Measurements from ENCODE around the gene KCNQ4. TPM values are rescaled to one million over a fixed set of nuclear protein-coding genes. Genes with fewer than 3 reads are reported as not detected.
A peak's percentile ranks its signal among the peaks of the same experiment; 100 is the strongest.

The KCNQ4 gene
- total and polyA plus RNA-seq, 2 of the 8 experiments (the other 6 are each of a cell fraction or from before 2014, with no cell fraction given) = 2.2 to 3.9 TPM

DNA sequence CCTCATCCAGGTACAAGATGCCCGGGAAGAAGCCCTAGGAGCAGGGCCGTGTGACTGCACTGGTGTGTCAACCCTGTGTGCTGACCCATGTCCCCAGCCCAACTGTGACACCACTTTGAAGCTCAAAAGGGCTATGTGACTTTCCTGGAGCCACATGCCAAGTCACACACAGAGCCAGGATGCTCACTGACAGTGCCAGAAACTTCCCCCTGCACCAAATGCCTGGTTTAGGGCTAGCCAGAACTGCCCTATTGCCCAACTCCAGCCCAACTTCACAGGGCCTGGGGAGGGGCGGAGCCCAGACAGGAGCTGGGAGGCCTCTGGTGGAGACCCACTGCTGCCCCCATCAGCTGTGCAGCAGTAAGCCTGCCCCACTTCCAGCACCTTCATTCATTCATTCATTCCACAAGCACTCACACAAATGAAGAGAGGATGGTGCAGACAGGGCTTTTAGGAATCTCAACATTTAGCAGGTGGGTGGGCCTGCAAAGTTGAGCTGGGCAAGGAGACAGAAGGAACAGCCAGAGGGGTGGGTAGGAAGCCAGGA is 36.7 kb downstream of the KCNQ4 start:
- Histone ChIP-seq H3K9me3 (ENCODE audit: insufficient read depth in 2 of 2, low read depth in 1 of 2, low read length in 1 of 2) (no peaks in the 10 kb centered on the region), H2BK20ac (ENCODE audit: low read length) (no peak overlapping the region; the same call in 1 of the 2 replicates), H3K56ac (replicated peaks; ENCODE audit: insufficient read length, low read depth, low read length) (no peak overlapping the region), H4K20me1 (replicated peaks in 1 of 2; ENCODE audit: control insufficient read depth in 1 of 2, insufficient read depth in 2 of 2, low read length in 2 of 2) (no peaks in the 10 kb centered on the region), H3K27me3 (replicated peaks in 1 of 4; ENCODE audit: control insufficient read depth in 3 of 4, extremely low read depth in 1 of 4, insufficient read depth in 3 of 4, low read length in 3 of 4) (peaks cover 0 to 5% (median 2%) of the 10 kb centered on the region in 4 experiments; a peak in 3 of 7 replicates), H3K79me1 (ENCODE audit: low read depth, low read length) (no peaks in the 10 kb centered on the region), H2BK5ac (ENCODE audit: low read depth, low read length) (no peak overlapping the region), H3K27ac (ENCODE audit: low read depth, low read length) (no peak overlapping the region), H2AK5ac (ENCODE audit: low read depth, low read length) (no peak overlapping the region), H4K5ac (ENCODE audit: insufficient read length, low read depth, low read length) (no peak overlapping the region), H3K23ac (ENCODE audit: insufficient read length) (no peak overlapping the region), H4K91ac (replicated peaks; ENCODE audit: insufficient read length, low read length) (no peak overlapping the region), H2BK15ac (ENCODE audit: low read length) (peak overlapping the region; percentile 97; the same call in 1 of the 2 replicates), H2BK120ac (replicated peaks; ENCODE audit: low read depth, low read length) (no peak overlapping the region), H3K4me3 (ENCODE audit: extremely low read depth in 1 of 4, insufficient read depth in 2 of 4, low read depth in 3 of 4, low read length in 4 of 4) (no peak overlapping the region), H3K4me1 (replicated peaks in 1 of 4; ENCODE audit: control insufficient read depth in 3 of 4, insufficient read depth in 4 of 4, low read length in 3 of 4) (peaks cover 4 to 18% (median 15%) of the 10 kb centered on the region in 4 experiments), H3K79me2 (ENCODE audit: control insufficient read depth in 1 of 2, insufficient read depth in 2 of 2, low read length in 2 of 2) (no peaks in the 10 kb centered on the region), H3K23me2 (ENCODE audit: low read depth, low read length) (peaks cover 7% of the 10 kb centered on the region; the same call in 1 of the 2 replicates), H4K8ac (ENCODE audit: extremely low read depth, insufficient read depth, low read length) (no peak overlapping the region), H3K14ac (ENCODE audit: insufficient read length) (no peak overlapping the region), H3K9ac (replicated peaks in 1 of 4; ENCODE audit: extremely low read depth in 1 of 4, low read depth in 3 of 4, low read length in 3 of 4) (no peak overlapping the region), H3K18ac (ENCODE audit: extremely low read depth, low read length) (no peak overlapping the region), H2BK12ac (ENCODE audit: low read depth, low read length) (peak overlapping the region; percentile 19; the same call in 1 of the 2 replicates), H3K36me3 (ENCODE audit: control insufficient read depth in 2 of 4, insufficient read depth in 4 of 4, low read length in 3 of 4) (no peaks in the 10 kb centered on the region), H2AFZ (ENCODE audit: low read length) (no peak overlapping the region), H3K4me2 (ENCODE audit: insufficient read depth in 1 of 2, low read depth in 2 of 2, low read length in 2 of 2) (no peak overlapping the region), H3K4ac (replicated peaks; ENCODE audit: insufficient read length, low read depth, low read length) (no peak overlapping the region)
- POLR2A ChIA-PET (ENCODE audit: partially characterized antibody) = interaction anchor here (0.9 to 1.6 kb wide), 2 partner anchors 36 to 46 kb away, joined by 3 to 4 read pairs; no protein-coding TSS in a partner anchor
- TF ChIP-seq, protein P1, sequence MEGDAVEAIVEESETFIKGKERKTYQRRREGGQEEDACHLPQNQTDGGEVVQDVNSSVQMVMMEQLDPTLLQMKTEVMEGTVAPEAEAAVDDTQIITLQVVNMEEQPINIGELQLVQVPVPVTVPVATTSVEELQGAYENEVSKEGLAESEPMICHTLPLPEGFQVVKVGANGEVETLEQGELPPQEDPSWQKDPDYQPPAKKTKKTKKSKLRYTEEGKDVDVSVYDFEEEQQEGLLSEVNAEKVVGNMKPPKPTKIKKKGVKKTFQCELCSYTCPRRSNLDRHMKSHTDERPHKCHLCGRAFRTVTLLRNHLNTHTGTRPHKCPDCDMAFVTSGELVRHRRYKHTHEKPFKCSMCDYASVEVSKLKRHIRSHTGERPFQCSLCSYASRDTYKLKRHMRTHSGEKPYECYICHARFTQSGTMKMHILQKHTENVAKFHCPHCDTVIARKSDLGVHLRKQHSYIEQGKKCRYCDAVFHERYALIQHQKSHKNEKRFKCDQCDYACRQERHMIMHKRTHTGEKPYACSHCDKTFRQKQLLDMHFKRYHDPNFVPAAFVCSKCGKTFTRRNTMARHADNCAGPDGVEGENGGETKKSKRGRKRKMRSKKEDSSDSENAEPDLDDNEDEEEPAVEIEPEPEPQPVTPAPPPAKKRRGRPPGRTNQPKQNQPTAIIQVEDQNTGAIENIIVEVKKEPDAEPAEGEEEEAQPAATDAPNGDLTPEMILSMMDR (IDR thresholded peaks at IDR 0.05; ENCODE audit: control extremely low read depth in 1 of 3, insufficient read depth in 1 of 3, low read depth in 1 of 3, low read length in 3 of 3) = peak in 2 of 3 experiments; percentile 42 to 57; a peak in 3 of 4 replicates
- peak; percentile 92 for TF ChIP-seq CEBPB (IDR thresholded peaks at IDR 0.05; ENCODE audit: low read depth, low read length)
- TF ChIP-seq RBBP5 (IDR thresholded peaks at IDR 0.05; ENCODE audit: borderline replicate concordance, low read depth, low read length) = no peak
- TF ChIP-seq RAD21 (IDR thresholded peaks at IDR 0.05 in 1 of 2, conservative IDR thresholded peaks at IDR 0.05 in 1 of 2; ENCODE audit: low read depth in 2 of 2, low read length in 2 of 2) = peak; percentile 47 to 62; a peak in 3 of 4 replicates
- whole genome bisulfite sequencing, 2 experiments (ENCODE audit: extremely low coverage in 1 of 2, insufficient coverage in 1 of 2, insufficient read length in 1 of 2, insufficient replicate concordance in 2 of 2, low coverage in 1 of 2, low lambda C conversion rate in 2 of 2, missing lambda C conversion rate in 1 of 2) = 73% methylated on average over 3 of the region's 3 CpGs; no CpG with 5 or more reads in 1 of the 2 experiments
- FAIRE-seq = no peak
- DNase-seq (ENCODE audit: low read depth in 1 of 2, low spot score in 2 of 2) = peak in 1 of 2 experiments; percentile 69
- CTCF ChIA-PET (ENCODE audit: partially characterized antibody) = interaction anchor here (0.6 to 5.7 kb wide), 19 partner anchors 9 to 127 kb away, joined by 3 to 36 read pairs (median 4); no protein-coding TSS in a partner anchor
